WTC11 (cell line): ENCODE results near the gene TREML2. TPM values are rescaled to one million over a fixed set of nuclear protein-coding genes. Genes with fewer than 3 reads are reported as not detected.

Experiments used
- ATAC-seq: fragments of 200-7000 bp; cut with Tn5 transposase; 2 replicates; pipeline ENCODE4 v1.10.0; 2021; ENCODE audit warnings: mild to moderate bottlenecking, moderate library complexity
- Bru-seq: library from RNA; stranded (reverse); fragments of 400-500 nt; gene quantifications from one replicate; lab custom pipeline; 2021; lab: Mats Ljungman, UMichigan
- CTCF ChIA-PET: fragments of 300-600 bp; sonication (Branson Sonifier 250); formaldehyde crosslinking; loops from one replicate; lab custom pipeline; 2021; ENCODE audit warnings: antibody characterized with exemption; lab: Charles Lee
- POLR2A ChIA-PET: fragments of 350-600 bp; sonication (Branson Sonifier 250); formaldehyde crosslinking; loops from one replicate; lab custom pipeline; 2021; ENCODE audit warnings: antibody characterized with exemption; lab: Charles Lee
- DNase-seq: peaks from one replicate; pipeline ENCODE4 v3.0.0; 2021; ENCODE audit warnings: low spot score
- H3K27ac Mint-ChIP-seq: 2 replicates; pipeline ENCODE4 v1.8.0; 2021; ENCODE audit warnings: mixed read lengths
- H3K27me3 Mint-ChIP-seq: 2 replicates; pipeline ENCODE4 v1.8.0; 2021; ENCODE audit warnings: low read depth, mild to moderate bottlenecking, moderate library complexity, mixed read lengths
- H3K36me3 Mint-ChIP-seq: 2 replicates; pipeline ENCODE4 v1.8.0; 2021; ENCODE audit warnings: mixed read lengths
- H3K4me1 Mint-ChIP-seq: 2 replicates; pipeline ENCODE4 v1.8.0; 2022; ENCODE audit warnings: mixed read lengths
- H3K4me3 Mint-ChIP-seq: 2 replicates; pipeline ENCODE4 v1.8.0; 2021; ENCODE audit warnings: mild to moderate bottlenecking, moderate library complexity, mixed read lengths
- H3K9me3 Mint-ChIP-seq: 2 replicates; pipeline ENCODE4 v1.8.0; 2021; ENCODE audit warnings: mixed read lengths
- AFF4 ChIP-seq: sonication (generic); formaldehyde crosslinking; IDR thresholded peaks from 2 replicates; pipeline ENCODE4 v1.8.1; 2023; ENCODE audit warnings: mild to moderate bottlenecking, missing genetic modification reagents, borderline replicate concordance
- ATF6 ChIP-seq: sonication (generic); formaldehyde crosslinking; IDR thresholded peaks from 2 replicates; pipeline ENCODE4 v1.8.1; 2023; ENCODE audit warnings: mild to moderate bottlenecking, missing genetic modification reagents
- CREM ChIP-seq: sonication (generic); formaldehyde crosslinking; IDR thresholded peaks from 2 replicates; pipeline ENCODE4 v1.8.1; 2022; ENCODE audit warnings: mild to moderate bottlenecking, missing genetic modification reagents, moderate library complexity
- ESRRA ChIP-seq: sonication (generic); formaldehyde crosslinking; IDR thresholded peaks from 2 replicates; pipeline ENCODE4 v1.8.1; 2022; ENCODE audit warnings: mild to moderate bottlenecking, missing genetic modification reagents, borderline replicate concordance
- IRF2 ChIP-seq: sonication (generic); formaldehyde crosslinking; IDR thresholded peaks from 2 replicates; pipeline ENCODE4 v1.8.0; 2022; ENCODE audit warnings: low read depth, missing genetic modification reagents, borderline replicate concordance
- MXD4 ChIP-seq: fragments of 250-450 bp; sonication (Bioruptor Pico); IDR thresholded peaks from 2 replicates; pipeline ENCODE4 v1.8.0; 2021; ENCODE audit warnings: mild to moderate bottlenecking, moderate library complexity, borderline replicate concordance
- NFE2L1 ChIP-seq: sonication (generic); formaldehyde crosslinking; IDR thresholded peaks from 2 replicates; pipeline ENCODE4 v1.8.1; 2023; ENCODE audit warnings: missing genetic modification reagents
- NR1H2 ChIP-seq: sonication (generic); formaldehyde crosslinking; IDR thresholded peaks from 2 replicates; pipeline ENCODE4 v1.9.0; 2021; ENCODE audit warnings: mild to moderate bottlenecking, moderate library complexity, missing genetic modification reagents
- TCF7 ChIP-seq: sonication (generic); formaldehyde crosslinking; IDR thresholded peaks from 2 replicates; pipeline ENCODE4 v1.8.0; 2022; ENCODE audit warnings: mild to moderate bottlenecking, low read depth, missing genetic modification reagents, moderate library complexity
- TEAD4 ChIP-seq: sonication (generic); formaldehyde crosslinking; IDR thresholded peaks from 2 replicates; pipeline ENCODE4 v1.8.0; 2022; ENCODE audit warnings: mild to moderate bottlenecking, missing genetic modification reagents
- TP53 ChIP-seq: sonication (generic); formaldehyde crosslinking; IDR thresholded peaks from 2 replicates; pipeline ENCODE4 v1.8.1; 2023; ENCODE audit warnings: mild to moderate bottlenecking, missing genetic modification reagents
- ZMAT4 ChIP-seq: fragments of 250-450 bp; sonication (Bioruptor Pico); IDR thresholded peaks from 2 replicates; pipeline ENCODE4 v1.9.0; 2021; ENCODE audit warnings: mild to moderate bottlenecking
- ZNF121 ChIP-seq: sonication (generic); formaldehyde crosslinking; IDR thresholded peaks from 2 replicates; pipeline ENCODE4 v1.8.0; 2023; ENCODE audit warnings: missing genetic modification reagents
- ZNF396 ChIP-seq: fragments of 250-450 bp; sonication (Bioruptor Pico); IDR thresholded peaks from 2 replicates; pipeline ENCODE4 v1.8.0; 2021; ENCODE audit warnings: mild to moderate bottlenecking, moderate library complexity, borderline replicate concordance
- ZNF416 ChIP-seq: fragments of 250-450 bp; sonication (Bioruptor Pico); IDR thresholded peaks from 2 replicates; pipeline ENCODE4 v1.9.0; 2021; ENCODE audit warnings: mild to moderate bottlenecking, inconsistent platforms
- long read RNA-seq, 3 experiments: library from RNA in 1 of 3; library from capped mRNA in 1 of 3; library from polyadenylated mRNA in 1 of 3; unstranded in 2 of 3; stranded (forward) in 1 of 3; transcript quantifications; one replicate each; pipeline ENCODE4 v2.0.0, GENCODE V29; 2021
- total RNA-seq: library from RNA; stranded (reverse); gene quantifications from 3 replicates; pipeline ENCODE4 v1.2.3, GENCODE V29; 2021
- TF ChIP-seq, protein P1 (sequence below): sonication (generic); formaldehyde crosslinking; IDR thresholded peaks from 2 replicates; pipeline ENCODE4 v1.8.1; 2022; ENCODE audit warnings: mild to moderate bottlenecking, moderate library complexity, missing genetic modification reagents
- TF ChIP-seq, protein P2 (sequence below): sonication (generic); formaldehyde crosslinking; IDR thresholded peaks from 2 replicates; pipeline ENCODE4 v1.8.0; 2022; ENCODE audit warnings: mild to moderate bottlenecking, missing genetic modification reagents
- TF ChIP-seq, protein P3 (sequence below): fragments of 250-450 bp; sonication (Bioruptor Pico); IDR thresholded peaks from 2 replicates; pipeline ENCODE4 v1.8.0; 2021; ENCODE audit warnings: mild to moderate bottlenecking
- TF ChIP-seq, protein P4 (sequence below): sonication (generic); formaldehyde crosslinking; IDR thresholded peaks from 2 replicates; pipeline ENCODE4 v1.8.1; 2022; ENCODE audit warnings: missing genetic modification reagents, borderline replicate concordance
- TF ChIP-seq, protein P5 (sequence below): sonication (generic); formaldehyde crosslinking; conservative IDR thresholded peaks from 2 replicates; pipeline ENCODE4 v1.8.1; 2022; ENCODE audit warnings: mild to moderate bottlenecking, missing genetic modification reagents

Gene TREML2
- total RNA-seq = 0.09 to 0.15 TPM (median 0.09 TPM) in 3 replicates
- Bru-seq, nascent RNA = percentile 7 among the genes with signal in this experiment
- long read RNA-seq, experiment 1, partial matches to known transcripts = 0 of 1 reads
- long read RNA-seq, experiment 1, other reads (novel, unspliced or antisense) = 1 of 1 reads
- long read RNA-seq, experiment 2, partial matches to known transcripts = 0 of 1 reads
- long read RNA-seq, experiment 2, other reads (novel, unspliced or antisense) = 0 of 1 reads
- long read RNA-seq, experiment 3 = 0 reads

GRCh38 chr6:41200901-41201763 is at the start of gene TREML2:
Gene TREML2 (minus strand): TSS chr6:41201149. CDS start chr6:41201008, 141 bp downstream.
- no peak within 1 kb of the TSS for H3K27ac Mint-ChIP-seq
- DNase-seq = no peak

More at GRCh38 chr6:41200901-41201763, at the start of gene TREML2:
- Mint-ChIP-seq H3K27me3 (peaks cover 2% of the 10 kb centered on the region; the same call in 1 of the 2 replicates), H3K36me3 (no peaks in the 10 kb centered on the region), H3K9me3 (no peaks in the 10 kb centered on the region), H3K4me3 (no peak within 1 kb of the TSS), H3K4me1 (peaks cover 26% of the 10 kb centered on the region)
- peak; percentile 29 for ATAC-seq
- ChIA-PET CTCF (interaction anchor here (0.6 to 2.4 kb wide), 8 partner anchors 9 to 377 kb away, joined by 3 to 28 read pairs (median 6); no protein-coding TSS in a partner anchor), POLR2A (no interaction called here)
- TF ChIP-seq TP53 (no peak), AFF4 (no peak), ZMAT4 (CRISPR knock-in tag) (no peak), ZNF121 (CRISPR knock-in tag) (no peak), ZNF396 (CRISPR knock-in tag) (no peak), TCF7 (CRISPR knock-in tag) (no peak), CREM (CRISPR knock-in tag) (no peak), ATF6 (no peak), IRF2 (CRISPR knock-in tag) (no peak), NFE2L1 (CRISPR knock-in tag) (no peak), MXD4 (CRISPR knock-in tag) (no peak), NR1H2 (CRISPR knock-in tag) (no peak), TEAD4 (no peak), ZNF416 (CRISPR knock-in tag) (no peak), ESRRA (no peak)
- TF ChIP-seq, protein P1, sequence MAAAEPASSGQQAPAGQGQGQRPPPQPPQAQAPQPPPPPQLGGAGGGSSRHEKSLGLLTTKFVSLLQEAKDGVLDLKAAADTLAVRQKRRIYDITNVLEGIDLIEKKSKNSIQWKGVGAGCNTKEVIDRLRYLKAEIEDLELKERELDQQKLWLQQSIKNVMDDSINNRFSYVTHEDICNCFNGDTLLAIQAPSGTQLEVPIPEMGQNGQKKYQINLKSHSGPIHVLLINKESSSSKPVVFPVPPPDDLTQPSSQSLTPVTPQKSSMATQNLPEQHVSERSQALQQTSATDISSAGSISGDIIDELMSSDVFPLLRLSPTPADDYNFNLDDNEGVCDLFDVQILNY (CRISPR knock-in tag) = no peak
- TF ChIP-seq, protein P2, sequence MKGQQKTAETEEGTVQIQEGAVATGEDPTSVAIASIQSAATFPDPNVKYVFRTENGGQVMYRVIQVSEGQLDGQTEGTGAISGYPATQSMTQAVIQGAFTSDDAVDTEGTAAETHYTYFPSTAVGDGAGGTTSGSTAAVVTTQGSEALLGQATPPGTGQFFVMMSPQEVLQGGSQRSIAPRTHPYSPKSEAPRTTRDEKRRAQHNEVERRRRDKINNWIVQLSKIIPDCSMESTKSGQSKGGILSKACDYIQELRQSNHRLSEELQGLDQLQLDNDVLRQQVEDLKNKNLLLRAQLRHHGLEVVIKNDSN (CRISPR knock-in tag) = no peak
- TF ChIP-seq, protein P3, sequence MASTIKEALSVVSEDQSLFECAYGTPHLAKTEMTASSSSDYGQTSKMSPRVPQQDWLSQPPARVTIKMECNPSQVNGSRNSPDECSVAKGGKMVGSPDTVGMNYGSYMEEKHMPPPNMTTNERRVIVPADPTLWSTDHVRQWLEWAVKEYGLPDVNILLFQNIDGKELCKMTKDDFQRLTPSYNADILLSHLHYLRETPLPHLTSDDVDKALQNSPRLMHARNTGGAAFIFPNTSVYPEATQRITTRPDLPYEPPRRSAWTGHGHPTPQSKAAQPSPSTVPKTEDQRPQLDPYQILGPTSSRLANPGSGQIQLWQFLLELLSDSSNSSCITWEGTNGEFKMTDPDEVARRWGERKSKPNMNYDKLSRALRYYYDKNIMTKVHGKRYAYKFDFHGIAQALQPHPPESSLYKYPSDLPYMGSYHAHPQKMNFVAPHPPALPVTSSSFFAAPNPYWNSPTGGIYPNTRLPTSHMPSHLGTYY (CRISPR knock-in tag) = no peak
- TF ChIP-seq, protein P4, sequence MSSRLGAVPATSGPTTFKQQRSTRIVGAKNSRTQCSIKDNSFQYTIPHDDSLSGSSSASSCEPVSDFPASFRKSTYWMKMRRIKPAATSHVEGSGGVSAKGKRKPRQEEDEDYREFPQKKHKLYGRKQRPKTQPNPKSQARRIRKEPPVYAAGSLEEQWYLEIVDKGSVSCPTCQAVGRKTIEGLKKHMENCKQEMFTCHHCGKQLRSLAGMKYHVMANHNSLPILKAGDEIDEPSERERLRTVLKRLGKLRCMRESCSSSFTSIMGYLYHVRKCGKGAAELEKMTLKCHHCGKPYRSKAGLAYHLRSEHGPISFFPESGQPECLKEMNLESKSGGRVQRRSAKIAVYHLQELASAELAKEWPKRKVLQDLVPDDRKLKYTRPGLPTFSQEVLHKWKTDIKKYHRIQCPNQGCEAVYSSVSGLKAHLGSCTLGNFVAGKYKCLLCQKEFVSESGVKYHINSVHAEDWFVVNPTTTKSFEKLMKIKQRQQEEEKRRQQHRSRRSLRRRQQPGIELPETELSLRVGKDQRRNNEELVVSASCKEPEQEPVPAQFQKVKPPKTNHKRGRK (CRISPR knock-in tag) = no peak
- TF ChIP-seq, protein P5, sequence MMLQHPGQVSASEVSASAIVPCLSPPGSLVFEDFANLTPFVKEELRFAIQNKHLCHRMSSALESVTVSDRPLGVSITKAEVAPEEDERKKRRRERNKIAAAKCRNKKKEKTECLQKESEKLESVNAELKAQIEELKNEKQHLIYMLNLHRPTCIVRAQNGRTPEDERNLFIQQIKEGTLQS (CRISPR knock-in tag) = no peak
